NCI-H1694 treated with DMSO at 0.1 percent for 48 hours (cell line): Measurements from ENCODE around the gene SAE1.
"Not testable (repeated sequence)": the region's sequence is repeated elsewhere in the genome, so short reads cannot be mapped to it uniquely, and the experiment has no call there.

Experiments
- DNase-seq: peaks from one replicate; lab custom pipeline; 2025; lab: John Stamatoyannopoulos, UW

Gene SAE1

DNA sequence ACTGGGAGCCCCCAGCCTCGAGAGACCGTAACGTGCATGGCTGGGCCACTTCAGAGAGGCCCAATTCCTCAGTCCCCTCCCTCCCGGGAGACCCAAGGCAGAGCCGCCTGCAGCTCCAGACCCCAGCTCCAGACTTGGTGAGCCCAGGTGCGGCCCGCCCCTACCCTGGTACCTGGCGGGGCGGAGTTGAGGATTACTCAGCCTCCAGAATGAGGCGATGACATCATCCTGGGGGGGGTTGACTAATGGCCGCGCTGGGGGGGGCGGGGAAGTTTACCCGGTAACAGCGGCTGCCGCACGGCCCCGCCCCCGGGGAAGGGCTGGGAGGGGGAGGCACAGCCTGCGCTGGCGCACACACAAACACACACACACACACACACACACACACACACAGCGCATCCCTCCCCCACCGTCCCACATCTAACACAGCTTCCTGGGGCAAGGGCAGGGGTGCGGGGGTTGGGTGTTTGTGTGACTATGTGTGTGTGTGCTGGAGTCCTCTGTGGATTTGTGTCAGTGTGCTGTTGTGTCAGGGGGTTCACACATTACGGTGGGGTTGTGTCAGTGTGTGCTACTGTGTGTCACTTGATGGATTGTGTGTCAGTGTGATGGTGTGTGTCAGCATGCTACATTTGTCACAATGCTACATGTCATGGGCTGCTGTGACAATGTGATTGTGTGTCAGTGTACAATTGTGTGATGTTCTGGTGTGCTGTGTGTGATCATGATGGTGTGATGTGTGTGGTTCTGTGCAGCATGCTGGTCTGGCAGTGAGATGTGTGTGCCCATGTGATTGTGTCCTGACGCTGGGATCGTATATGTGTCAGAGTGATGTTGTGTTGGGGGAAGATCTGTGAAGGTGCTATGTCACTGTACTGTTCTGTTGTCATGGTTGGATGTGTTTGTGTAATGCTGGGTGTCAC is 110.6 kb downstream of the SAE1 start:
- no peak for DNase-seq

DNA sequence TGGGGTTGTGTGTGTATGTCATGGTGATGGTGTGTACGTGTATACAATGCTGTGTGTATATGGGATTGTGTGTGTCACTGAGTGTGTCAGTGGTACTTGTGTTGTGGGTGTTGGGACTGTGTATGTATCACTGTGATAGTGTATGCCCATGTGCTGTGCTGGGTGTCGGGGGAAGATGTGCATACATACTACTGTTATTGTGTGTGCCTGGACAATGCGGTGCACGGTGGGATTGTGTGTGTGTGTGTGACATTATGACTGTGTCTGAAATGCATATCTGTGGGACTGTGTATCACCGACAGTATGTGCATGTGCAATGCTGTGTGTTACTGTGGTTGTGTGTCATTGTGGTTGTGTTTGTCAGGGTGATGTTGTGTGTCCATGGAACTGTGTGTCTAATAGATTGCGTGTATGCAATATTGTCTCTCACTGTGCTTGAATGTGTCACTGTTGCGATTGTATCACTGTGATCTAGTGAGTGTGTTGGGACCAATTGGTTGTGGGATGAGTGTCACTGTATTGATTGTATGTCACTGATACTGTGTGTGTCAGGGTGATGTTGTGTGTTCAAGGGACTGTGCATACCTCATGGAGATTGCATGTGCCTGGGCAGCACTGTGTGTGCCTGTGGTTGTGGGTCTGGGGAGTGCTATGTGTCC is 111.4 kb downstream of the SAE1 start:
- DNase-seq = no peak

DNA sequence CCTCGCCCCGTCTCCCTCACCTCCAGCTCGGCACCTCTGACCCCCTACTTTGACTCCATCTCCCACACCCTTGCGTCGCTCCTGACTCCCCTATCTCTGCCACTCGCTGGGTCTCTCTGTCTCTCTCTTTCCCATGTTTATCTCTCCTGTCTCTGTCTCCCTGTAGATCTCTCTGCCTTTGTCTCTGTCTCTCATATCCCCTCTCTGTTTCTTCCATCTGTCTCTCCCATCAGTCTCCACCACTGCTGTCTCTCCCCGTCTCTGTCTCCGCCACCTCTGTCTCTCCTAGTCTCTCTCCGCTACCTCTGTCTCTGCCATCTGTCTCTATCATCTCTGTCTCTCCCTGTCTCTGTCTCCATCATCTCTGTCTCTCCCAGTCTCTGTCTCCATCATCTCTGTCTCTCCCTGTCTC is 112.7 kb downstream of the SAE1 start:
- DNase-seq = no peak

DNA sequence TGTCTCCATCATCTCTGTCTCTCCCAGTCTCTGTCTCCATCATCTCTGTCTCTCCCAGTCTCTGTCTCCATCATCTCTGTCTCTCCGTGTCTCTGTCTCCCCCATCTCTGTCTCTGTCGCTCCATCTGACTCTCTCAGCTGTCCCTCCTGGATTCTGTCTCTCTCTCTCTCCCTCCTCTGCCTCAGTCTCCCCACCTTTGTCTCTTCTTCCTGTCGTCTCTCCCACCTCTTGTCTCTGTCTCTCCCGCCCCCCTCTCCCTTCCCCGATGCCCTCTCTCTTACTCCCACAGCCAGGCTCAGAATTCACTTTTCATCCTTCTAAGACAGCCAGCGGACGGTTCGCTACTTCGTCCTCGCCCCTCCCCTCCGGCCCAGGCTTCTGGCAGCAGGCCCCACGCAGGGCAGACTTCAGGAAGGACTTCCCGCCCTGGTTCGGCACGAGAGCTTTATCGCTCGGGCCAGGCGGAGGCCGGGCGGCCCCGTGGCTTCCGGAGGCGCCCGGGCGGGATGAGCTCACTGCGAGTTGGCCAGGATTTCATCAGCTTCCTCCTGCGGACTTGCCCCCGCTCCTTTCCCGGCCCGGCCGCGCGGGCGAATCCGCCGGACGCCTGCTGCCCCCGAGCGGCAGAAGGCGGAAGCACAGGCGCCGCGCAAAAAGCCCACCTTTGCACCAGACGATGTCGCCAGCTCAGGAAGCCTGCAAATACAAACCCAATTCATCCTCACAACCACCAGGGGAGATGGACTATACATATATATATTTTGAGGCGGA is 113.3 kb downstream of the SAE1 start:
- DNase-seq = peak; percentile 86

GRCh38 chr19:47247308-47247990 is 116.8 kb downstream of the SAE1 start:
- DNase-seq = peak; percentile 23

DNA sequence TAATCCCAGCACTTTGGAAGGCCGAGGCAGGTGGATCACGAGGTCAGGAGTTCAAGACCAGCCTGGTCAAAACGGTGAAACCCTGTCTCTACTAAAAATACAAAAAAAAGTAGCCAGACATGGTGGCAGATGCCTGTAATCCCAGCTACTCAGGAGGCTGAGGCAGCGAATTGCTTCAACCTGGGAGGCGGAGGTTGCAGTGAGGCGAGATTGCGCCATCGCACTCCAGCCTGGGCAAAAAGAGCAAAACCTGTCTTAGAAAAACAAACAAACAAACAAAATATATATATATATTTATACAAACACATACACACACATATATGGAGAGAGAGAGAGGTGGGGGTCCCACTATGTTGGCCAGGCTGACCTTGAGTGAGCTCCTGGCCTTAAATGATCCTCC is 122.4 kb downstream of the SAE1 start:
- not testable (repeated sequence) for DNase-seq

DNA sequence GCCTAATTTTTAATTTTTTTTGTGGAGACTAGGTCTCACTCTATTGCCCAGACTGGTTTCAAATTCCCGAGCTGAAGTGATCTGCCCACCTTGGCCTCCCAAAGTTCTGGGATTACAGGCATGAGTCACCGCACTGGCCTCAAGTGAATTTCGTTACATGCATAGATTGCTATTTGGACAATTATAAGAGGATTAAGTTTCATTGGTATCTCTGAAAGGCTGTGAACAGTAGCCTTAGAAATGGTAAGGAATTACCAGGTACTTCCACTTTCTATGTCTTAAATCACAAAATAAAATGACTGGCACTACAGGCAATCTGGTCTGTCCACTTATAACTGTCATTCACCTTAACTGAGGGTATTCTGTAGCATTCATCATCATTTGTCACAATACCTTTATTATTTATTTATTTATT is 122.8 kb downstream of the SAE1 start:
- no peak for DNase-seq

GRCh38 chr19:47253970-47254369 is 123.3 kb downstream of the SAE1 start:
- DNase-seq = no peak

DNA sequence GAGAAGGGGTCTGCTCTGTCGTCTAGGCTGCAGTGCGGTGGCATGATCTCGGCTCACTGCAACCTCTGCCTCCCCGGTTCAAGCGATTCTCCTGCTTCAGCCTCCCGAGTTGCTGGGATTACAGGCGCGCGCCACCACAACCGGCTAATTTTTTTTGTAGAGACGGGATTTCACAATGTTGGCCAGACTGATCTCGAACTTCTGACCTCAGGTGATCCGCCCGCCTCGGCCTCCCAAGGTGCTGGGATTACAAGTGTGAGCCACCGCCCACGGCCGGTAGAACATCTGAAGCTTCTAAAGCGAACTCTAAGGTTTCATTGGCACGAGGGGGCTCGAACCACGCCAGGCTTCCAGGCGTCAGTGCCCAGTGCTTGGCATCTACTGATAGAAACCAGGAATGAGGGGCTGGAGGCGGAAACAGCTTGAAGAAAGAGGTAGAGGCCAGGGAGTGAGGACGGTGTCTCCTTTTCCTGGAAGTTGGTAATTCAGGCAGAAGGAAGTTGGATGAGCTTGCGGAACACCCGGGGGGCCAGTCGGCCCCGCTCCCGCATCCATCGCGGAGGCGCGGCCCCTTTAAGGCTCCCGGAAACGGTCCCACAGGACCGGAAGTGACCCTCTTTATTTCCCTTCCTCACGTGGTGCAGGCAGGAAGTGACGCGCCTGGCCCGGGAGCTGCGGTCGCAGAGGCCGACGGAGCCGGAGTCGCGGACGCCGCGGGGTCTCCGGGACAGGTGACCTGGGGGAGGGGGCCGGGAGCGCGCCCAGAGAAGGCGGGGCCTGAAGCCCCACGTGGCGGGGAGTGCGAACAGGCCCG is 125.5 kb downstream of the SAE1 start, which contains the start of gene CCDC9:
CCDC9 (plus strand) TSS at position 647 of the 814 bp plus-strand sequence. CDS start 1,876 bp downstream, outside the sequence.
- peak; percentile 96 for DNase-seq

- peak; percentile 96 for DNase-seq
These were observed 126.2 kb downstream of the SAE1 start for GRCh38 chr19:47256693-47257410.

GRCh38 chr19:47257411-47258169 is 127.0 kb downstream of the SAE1 start:
- no peak for DNase-seq

DNA sequence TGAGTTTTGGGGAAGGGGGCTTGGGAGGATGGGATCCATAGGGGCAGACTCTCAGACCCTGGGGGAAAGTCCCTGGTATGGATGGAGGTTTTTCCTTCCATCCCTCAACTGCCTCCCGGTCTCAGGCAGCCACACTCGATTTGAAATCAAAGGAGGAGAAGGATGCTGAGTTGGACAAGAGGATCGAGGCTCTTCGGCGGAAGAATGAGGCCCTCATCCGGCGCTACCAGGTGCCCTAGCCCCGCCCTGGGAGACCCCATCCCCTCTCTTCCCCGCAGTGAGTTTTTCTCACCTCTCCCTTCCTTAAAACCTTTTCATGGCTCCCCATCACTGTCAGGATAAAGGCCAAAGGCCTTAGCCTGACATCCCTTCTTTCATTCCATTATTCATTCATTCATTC is 127.8 kb downstream of the SAE1 start:
- DNase-seq = no peak

DNA sequence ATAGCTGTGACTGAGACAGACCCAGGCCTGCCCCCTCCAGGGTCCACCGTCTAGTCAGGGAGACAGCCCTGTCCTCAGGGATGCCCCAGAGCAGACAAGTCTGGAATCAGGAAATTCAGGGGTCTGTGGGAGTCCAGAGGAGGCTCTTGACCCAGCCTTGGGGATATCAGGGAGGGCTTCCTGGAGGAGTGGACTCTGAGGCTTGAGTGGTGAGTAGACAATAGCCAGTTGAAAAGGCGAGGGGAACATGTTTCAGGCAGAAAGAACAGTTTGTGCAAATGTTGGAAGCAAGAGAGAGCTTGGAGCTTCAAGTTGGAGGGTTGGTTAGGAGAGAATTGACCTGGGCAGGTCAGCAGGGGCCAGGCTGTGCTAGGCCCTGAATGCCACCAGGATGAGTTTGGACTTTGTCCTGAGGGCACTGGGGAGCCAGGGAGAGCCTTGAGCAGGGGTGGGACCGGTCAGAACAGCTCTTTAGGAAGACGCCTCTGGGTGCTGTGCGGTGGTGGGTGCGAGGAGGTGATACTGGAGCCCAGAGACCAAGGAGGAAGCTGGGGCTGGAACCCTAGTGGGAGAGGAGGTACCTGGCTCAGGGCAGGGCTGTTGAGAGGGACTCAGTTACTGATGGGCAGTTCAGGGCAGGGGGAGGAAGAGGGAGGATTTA is 128.4 kb downstream of the SAE1 start:
- DNase-seq = no peak
